G401 (cell line): ENCODE results near the gene NEK10. TPM values are rescaled to one million over a fixed set of nuclear protein-coding genes. Genes with fewer than 3 reads are reported as not detected.

Experiments
- DNase-seq: peaks from one replicate; pipeline ENCODE4 v3.0.0-alpha.2; 2015; ENCODE audit warnings: low spot score
- in situ Hi-C: cut with HindIII; loops from 2 replicates; pipeline ENCODE4 v1.10.0; 2016; ENCODE audit warnings: low sequenced_read_pairs, mixed read lengths
- total RNA-seq: library from RNA; depleted of rRNA; stranded (reverse); fragments of >200 nt; shearing (Covaris generic); gene quantifications from 2 replicates; pipeline ENCODE4 v1.2.3, GENCODE V29; 2014

Gene NEK10
- total RNA-seq, 1 experiment from 2014 or later = 0.51 TPM

GRCh38 chr3:27134171-27134796 is 234.9 kb downstream of the NEK10 start:
- in situ Hi-C loops = no loop called here
- peak; percentile 60 for DNase-seq

DNA sequence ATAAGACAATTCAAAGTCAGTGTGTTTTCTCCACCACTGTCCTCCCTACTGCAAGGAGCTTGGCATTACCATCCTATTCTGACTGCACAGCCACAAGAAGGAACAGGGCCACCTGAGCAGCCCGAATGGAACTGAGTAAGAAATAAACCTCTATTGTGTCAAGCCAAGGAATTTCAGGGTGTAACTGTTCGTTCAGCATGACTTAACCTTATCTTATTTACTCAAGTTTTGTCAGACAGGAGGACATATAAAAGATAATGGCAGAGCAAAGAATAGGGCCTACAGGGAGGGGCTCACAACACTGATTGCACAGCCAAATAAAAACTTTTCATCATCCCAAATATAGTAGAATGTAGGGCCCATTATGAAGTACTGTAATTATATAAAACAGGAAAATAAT is 236.1 kb downstream of the NEK10 start:
- DNase-seq = no peak
- in situ Hi-C loops = no loop called here

DNA sequence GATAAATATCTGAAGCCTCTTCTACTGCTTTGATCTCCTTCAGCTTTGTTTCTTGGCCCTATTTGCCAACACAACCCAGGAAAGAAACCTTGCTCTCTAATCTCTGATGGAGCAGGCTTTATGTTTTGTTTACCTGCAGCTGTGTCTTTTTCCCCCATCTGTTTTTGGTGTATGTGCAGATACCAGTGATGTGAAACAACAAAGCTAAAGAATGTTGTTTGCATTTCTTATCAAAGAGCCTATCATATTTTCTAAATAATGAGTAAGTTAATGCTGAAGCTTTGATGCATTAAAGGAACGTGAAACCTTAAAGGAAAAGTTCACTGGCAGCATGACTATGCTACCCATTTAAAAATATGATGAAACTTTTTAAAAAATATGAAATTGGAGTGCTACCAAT is 238.4 kb downstream of the NEK10 start:
- in situ Hi-C loops = no loop called here

GRCh38 chr3:27127879-27128278 is 241.3 kb downstream of the NEK10 start:
- DNase-seq = no peak
- in situ Hi-C loops = no loop called here

More for the DNA sequence above, 238.4 kb downstream of the NEK10 start:
- DNase-seq = no peak

GRCh38 chr3:27127195-27127594 is 242.0 kb downstream of the NEK10 start:
- no peak for DNase-seq
- in situ Hi-C loops = no loop called here

GRCh38 chr3:27125821-27126501 is 243.2 kb downstream of the NEK10 start:
- DNase-seq = no peak
- in situ Hi-C loops = no loop called here

GRCh38 chr3:27119639-27120038 is 249.5 kb downstream of the NEK10 start:
- no peak for DNase-seq
- in situ Hi-C loops = no loop called here

DNA sequence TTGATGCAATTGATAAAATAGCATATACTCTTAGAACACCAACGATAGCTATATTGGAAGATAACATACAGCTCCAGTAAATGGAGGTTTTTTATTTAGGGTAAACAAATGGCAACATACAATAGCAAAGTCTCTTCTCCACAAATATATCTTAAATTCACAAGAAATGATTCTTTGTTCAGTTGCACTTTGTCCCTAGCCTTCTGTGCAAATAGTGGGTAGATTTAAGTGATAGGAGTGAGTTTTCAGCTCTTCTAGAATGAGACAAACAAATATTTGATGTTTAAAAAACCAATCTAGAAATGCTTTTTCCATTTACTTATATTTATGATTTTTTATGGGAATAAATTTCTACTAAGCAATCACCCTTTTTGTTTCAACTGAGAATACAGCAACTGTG is 253.8 kb downstream of the NEK10 start:
- in situ Hi-C loops = no loop called here

GRCh38 chr3:27114684-27115083 is 254.5 kb downstream of the NEK10 start:
- no peak for DNase-seq
- in situ Hi-C loops = no loop called here

More for the DNA sequence above, 253.8 kb downstream of the NEK10 start:
- DNase-seq = no peak

DNA sequence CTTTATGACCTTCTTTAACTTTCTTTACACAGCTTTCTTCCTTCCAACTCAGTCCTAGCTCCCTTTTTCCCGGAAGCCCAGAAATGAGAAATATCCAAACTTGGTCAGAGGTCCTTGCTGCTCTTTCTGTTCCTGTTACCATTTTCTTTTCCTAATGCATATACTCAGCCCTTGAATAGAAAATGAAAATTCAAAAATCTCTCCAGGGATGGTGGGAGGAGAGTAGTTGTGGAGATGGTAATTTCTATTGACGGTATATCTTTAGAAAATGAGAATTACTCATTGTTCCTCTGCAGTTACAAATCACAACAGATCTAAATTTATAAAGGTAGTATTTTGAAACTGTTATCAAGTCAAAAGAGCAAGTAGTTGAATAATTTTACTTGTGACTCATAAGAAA is 255.1 kb downstream of the NEK10 start:
- no peak for DNase-seq
- in situ Hi-C loops = no loop called here

- in situ Hi-C loops = no loop called here
- no peak for DNase-seq
Measured at GRCh38 chr3:27110020-27110419, 259.2 kb downstream of the NEK10 start.

- in situ Hi-C loops = no loop called here
- DNase-seq = no peak
Measured at GRCh38 chr3:27108322-27108721, 260.9 kb downstream of the NEK10 start.

GRCh38 chr3:27105904-27106303 is 263.3 kb downstream of the NEK10 start:
- in situ Hi-C loops = no loop called here
- no peak for DNase-seq

- in situ Hi-C loops = no loop called here
- DNase-seq = no peak
Measured at GRCh38 chr3:27097182-27097581, 272.0 kb downstream of the NEK10 start.

- in situ Hi-C loops = no loop called here
- no peak for DNase-seq
Measured at GRCh38 chr3:27095553-27096222, 273.5 kb downstream of the NEK10 start.

DNA sequence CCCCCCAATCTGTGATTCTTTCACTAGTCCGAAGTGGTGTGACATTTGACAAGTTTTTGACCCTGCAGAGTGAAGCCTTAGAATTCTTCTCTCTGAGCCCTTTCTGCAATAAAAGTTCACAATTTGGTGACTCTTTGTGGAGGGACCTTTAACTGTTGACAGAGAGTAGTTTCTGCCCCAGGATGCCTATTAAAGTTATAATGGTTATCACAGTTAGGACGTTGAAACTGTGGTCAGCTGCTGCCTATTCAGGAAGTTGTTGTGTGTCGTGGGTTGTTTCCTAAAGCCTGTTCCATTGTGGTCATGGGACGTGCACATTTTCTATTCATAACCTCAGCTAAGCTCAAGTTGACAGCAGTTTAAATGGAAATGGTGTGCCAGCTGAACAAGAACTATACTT is 274.5 kb downstream of the NEK10 start:
- no peak for DNase-seq
- in situ Hi-C loops = no loop called here

DNA sequence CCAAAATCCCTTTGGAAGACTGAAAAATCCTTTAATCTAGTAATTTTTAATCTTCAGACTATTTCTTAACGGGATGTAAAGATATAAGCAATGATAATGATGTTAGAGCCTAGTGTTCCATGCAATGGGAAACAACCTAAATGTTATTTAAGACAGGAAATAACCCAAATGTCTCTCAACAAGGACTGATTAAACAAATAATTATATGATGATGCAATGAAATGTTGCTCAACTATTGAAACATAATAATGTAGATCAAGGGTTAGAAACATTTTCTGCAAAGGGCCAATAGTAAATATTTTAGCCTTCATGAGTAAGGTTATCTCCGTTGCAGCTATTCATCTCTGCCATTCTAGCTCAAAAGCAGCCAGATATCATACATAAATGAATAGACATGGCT is 275.4 kb downstream of the NEK10 start:
- in situ Hi-C loops = no loop called here
- DNase-seq = no peak

- in situ Hi-C loops = no loop called here
- DNase-seq = no peak
Measured at GRCh38 chr3:27090275-27091041, 278.7 kb downstream of the NEK10 start.

DNA sequence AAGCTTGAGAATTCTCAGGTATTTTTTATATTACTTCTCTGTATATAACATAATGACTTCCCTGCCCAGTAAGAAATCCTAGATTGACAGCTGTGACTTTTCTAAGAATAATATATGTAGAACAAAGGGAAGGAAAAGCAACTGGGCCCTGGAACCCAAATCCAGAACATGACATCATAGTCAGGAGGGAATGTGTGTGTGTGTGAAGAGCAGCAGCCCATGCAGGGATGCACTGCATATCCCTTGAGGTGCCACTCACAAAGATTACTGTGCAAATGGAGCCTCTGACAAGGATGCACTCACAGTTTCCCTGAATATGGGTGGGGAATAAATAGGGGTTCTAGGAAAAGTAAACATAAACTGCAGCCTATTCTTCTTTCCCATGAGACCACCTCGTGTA is 279.5 kb downstream of the NEK10 start:
- DNase-seq = no peak
- in situ Hi-C loops = no loop called here

DNA sequence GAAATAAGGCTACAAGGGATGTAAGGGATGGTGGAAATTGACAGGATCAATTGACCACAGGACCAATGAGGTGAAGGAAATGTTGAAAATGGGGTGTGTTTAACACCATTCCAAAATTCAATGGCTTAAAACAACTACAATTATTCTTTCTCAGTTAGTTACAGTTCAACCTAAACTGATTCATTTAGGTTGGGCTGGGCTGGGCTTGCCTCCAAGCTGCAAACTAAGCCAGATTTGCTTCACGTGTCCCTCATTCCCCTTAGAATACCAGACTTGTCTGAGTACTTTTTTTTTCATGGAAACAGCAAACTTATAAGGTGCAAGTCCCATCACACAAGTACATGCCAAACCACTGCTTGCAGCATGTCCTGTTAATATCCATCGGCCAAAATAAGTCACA is 280.1 kb downstream of the NEK10 start:
- in situ Hi-C loops = no loop called here
- no peak for DNase-seq
